OCI-LY7 (cell line): ENCODE measurements around the gene MACROD1.

Experiments
- CTCF ChIP-seq: fragments of 200-600 bp; sonication (generic); conservative IDR thresholded peaks from 2 replicates; pipeline ENCODE4 v1.5.1; 2014; ENCODE audit warnings: mild to moderate bottlenecking, antibody characterized with exemption, low read length, moderate library complexity, mixed read lengths
- EZH2phosphoT487 ChIP-seq: fragments of 200-600 bp; sonication (generic); IDR thresholded peaks from 2 replicates; pipeline ENCODE4 v1.6.1; 2018; ENCODE audit warnings: low read depth, borderline replicate concordance, mild to moderate bottlenecking, mixed run types, antibody characterized with exemption, low read length, moderate library complexity, mixed read lengths

GRCh38 chr11:64084951-64085710 is 80.8 kb downstream of the MACROD1 start:
- no peak for TF ChIP-seq EZH2phosphoT487
- no peak for TF ChIP-seq CTCF
